Stimulated activated CD8-positive, alpha-beta memory T cell treated with anti-CD3 and anti-CD28 coated beads, Interleukin-4, amount 100 ng/mL, for 24 hours (primary cell): ENCODE measurements around the gene JAK1.
"Not testable (repeated sequence)": the region's sequence is repeated elsewhere in the genome, so short reads cannot be mapped to it uniquely, and the experiment has no call there.

Source experiments
- DNase-seq: peaks from one replicate; pipeline ENCODE4 v3.0.0-alpha.2; 2020; ENCODE audit warnings: low read depth

JAK1 gene

GRCh38 chr1:64966158-64966971 is at the start of gene JAK1:
JAK1 (minus strand) TSS chr1:64966549; CDS start chr1:64886264, 80,285 bp downstream.
- DNase-seq, result peak; percentile 85

GRCh38 chr1:65014321-65014720 is 48.0 kb upstream of the JAK1 start:
- no peak for DNase-seq

DNA sequence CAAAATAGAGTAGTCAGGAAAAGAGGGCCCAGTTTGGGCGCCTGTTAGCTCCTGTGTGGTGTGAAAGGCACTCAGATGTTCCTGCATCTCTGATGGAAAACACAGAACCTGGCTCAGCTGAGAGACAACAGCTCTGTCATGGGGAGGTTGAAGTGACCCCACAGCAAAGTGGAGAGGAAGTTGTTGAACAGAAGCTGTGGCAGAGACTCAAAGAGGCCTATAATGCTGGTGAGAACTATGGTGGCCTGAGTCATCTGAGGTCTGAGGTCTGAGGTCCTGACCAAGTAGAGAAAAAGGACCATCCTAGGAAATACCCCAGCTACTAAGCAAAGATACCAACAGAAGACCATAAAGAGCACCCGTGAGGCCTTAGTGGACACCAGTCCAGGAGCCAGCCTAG is 45.6 kb upstream of the JAK1 start:
- no peak for DNase-seq

DNA sequence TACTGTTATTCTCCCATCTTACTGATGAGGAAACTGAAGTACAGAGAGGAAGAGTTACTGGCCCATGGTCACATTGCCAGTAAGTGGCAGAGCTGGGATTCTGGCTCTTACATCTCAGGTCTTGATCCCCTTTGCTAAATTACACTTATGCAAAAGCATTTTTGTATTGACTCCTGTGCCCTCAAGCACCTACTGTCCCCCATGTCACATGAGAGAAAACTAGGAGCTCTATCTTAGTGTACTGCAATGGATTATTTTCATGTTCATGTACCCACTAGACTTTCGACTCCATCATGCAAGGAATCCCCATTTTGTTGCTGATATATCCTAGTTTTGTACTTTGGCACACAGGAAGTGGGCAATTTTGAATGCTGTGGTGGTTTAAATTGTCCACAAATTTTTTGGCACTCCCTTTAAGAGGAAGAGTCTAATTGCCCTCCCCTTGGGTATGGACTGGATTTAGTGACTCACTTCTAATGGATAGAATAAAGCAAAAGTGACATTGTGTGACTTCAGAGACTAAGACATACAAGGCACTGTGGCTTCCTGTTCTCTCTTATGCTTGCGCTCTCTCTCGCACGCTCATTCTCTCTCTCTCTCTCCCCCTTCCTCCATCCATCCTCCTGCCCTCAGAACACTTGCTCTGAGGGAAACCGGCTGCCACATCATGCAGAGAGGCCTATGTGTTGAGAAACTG is 43.5 kb upstream of the JAK1 start:
- no peak for DNase-seq

GRCh38 chr1:65009176-65009575 is 42.8 kb upstream of the JAK1 start:
- no peak for DNase-seq

GRCh38 chr1:65006806-65007205 is 40.5 kb upstream of the JAK1 start:
- DNase-seq, result no peak

- no peak for DNase-seq
These were observed 36.9 kb upstream of the JAK1 start for GRCh38 chr1:65003316-65003664.

- DNase-seq, result peak; percentile 65
These were observed 36.4 kb upstream of the JAK1 start for GRCh38 chr1:65002508-65003315.

GRCh38 chr1:65002156-65002507 is 35.8 kb upstream of the JAK1 start:
- no peak for DNase-seq

- DNase-seq, result peak; percentile 72
These were observed 35.0 kb upstream of the JAK1 start for GRCh38 chr1:65001231-65001792.

DNA sequence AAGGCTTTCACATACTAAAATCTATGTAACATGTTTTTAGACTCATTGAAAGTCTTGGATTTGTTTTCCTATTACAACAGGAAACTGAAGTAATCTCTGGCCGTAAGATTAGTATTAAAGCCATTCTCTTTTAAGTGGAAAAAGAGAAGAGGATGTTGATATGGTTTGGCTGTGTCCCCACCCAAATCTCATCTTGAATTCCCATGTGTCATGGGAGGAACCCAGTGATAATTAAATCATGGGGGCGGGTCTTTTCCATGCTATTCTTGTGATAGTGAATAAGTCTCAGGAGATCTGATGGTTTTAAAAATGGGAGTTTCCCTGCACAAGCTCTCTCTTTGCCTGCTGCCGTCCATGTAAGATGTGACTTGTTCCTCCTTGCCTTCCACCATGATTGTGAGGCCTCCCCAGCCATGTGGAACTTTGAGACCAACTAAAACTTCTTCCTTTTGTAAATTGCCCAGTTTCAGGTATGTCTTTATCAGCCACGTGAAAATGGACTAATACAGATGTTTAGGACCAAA is 32.1 kb upstream of the JAK1 start:
- not testable (repeated sequence) for DNase-seq

DNA sequence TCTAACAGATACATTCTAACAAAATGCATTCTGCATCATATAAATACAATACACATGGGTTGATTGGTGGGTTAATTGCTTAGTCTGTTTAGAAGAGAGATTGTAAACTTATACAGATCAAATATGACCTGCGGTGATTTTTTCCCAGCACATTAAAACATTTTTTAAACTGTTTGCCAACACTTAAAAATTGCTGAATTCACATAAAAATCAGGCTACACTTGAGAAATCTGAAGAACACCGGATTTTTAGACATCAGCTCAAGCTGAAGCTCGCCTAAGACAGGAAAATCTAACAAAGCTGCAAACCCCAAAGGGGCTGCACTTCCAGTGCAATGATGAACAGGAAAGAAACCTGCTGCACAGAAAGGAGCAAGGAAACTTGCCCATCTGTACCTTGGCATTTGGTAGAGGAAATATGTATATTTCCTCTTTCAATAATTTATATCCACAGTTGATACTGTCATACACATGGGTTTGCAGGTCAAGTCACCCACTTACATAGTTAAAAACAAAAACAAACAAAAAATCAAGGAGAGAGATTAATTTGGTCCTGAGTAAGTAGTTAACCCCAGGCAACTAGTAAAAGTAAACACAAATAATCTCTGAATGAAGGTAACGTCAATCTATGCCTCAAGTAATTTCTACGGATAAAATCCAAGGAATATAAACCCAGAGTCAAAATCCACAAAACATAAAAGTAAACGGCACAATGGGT is 30.4 kb upstream of the JAK1 start:
- DNase-seq, result no peak

DNA sequence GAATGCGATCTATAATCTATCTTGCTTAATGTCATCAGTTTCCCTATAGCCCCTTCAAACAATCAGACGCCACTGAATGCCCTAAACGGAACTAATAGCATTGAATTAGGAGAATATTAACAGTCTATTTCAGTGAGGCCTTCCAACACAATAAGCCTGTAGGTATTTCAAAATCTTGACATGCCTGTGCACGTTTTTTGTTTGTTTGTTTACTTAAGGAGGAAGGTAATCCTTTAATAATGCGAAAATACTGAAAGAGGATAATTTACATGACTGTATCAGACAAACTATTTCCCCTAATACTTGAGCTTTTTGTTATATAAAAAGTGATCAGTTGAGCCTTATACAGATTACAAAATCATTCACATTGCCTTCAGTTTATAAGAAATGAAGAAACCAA is 29.0 kb upstream of the JAK1 start:
- no peak for DNase-seq

GRCh38 chr1:64986903-64987871 is 20.8 kb upstream of the JAK1 start:
- no peak for DNase-seq

- no peak for DNase-seq
These were observed 18.4 kb upstream of the JAK1 start for GRCh38 chr1:64984737-64985136.

- no peak for DNase-seq
These were observed 17.8 kb upstream of the JAK1 start for GRCh38 chr1:64984106-64984505.

- no peak for DNase-seq
These were observed 16.8 kb upstream of the JAK1 start for GRCh38 chr1:64983110-64983509.

DNA sequence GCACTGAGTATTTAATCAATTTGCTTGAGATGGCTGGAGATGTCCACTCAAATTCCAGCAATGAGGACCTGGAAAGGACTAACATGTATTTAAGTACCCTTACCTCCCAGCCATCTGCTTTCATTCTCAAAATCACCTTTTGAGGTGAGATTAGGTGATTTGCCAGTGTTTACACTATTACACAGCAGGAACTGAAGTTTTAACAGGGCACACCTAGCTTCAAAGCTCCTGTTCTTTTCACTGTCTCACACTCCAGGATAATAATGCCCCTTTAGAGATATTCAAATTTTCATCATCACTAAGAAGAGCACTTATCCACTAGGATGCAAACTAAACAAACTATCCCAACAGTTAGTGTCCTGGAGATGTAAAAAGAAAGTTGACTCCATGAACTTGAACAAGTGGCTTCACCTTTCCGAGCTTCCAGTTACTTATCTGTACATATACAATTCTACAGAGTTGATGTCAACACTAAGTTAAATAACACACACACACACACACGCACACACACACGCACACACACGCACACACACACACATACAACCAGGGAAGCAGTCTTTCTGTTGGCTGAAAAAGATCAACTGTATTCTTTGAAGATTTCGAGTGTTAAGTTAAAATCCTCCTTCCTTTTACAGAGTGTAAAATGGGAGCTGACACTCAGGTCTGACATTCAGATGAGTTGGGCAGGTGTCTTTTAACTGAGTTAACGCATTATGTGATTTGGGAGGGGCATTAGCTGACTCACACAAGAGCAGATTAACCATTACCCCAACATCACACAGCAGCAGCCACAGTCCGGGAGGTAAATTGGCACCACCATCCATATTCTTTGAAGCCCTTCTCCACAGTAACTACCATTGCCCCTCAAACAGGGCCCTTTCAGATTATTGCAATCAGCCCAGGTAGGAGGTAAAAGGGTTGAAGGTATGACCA is 15.5 kb upstream of the JAK1 start:
- no peak for DNase-seq
